DOHH2 (cell line): ENCODE measurements around the gene NFE2L3.
"Not testable (repeated sequence)": the region's sequence is repeated elsewhere in the genome, so short reads cannot be mapped to it uniquely, and the experiment has no call there.

ENCODE experiments used
- H3F3A ChIP-seq: fragments of 200-600 bp; sonication (generic), shearing (Covaris generic); 2 replicates; pipeline ENCODE4 v1.6.0; 2016; ENCODE audit warnings: antibody characterized with exemption, mild to moderate bottlenecking; ENCODE audit not compliant: control insufficient read depth, insufficient read depth
- H3K27ac ChIP-seq: fragments of 200-600 bp; sonication (generic); 2 replicates; pipeline ENCODE4 v1.5.1; 2014; ENCODE audit warnings: low read depth, mild to moderate bottlenecking, low read length, moderate library complexity
- H3K27me3 ChIP-seq: fragments of 200-600 bp; sonication (generic); 2 replicates; pipeline ENCODE4 v1.6.1; 2014; ENCODE audit warnings: mild to moderate bottlenecking, low read length, mixed read lengths; ENCODE audit not compliant: control insufficient read depth
- H3K36me3 ChIP-seq: fragments of 200-600 bp; sonication (generic); 2 replicates; pipeline ENCODE4 v1.6.1; 2014; ENCODE audit warnings: mild to moderate bottlenecking, low read length, moderate library complexity, mixed read lengths; ENCODE audit not compliant: control insufficient read depth
- H3K4me1 ChIP-seq: fragments of 200-600 bp; sonication (generic); 2 replicates; pipeline ENCODE4 v1.6.1; 2014; ENCODE audit warnings: mild to moderate bottlenecking, low read length, mixed read lengths; ENCODE audit not compliant: control insufficient read depth
- H3K4me2 ChIP-seq: fragments of 200-600 bp; sonication (generic); 2 replicates; pipeline ENCODE4 v1.6.0; 2014; ENCODE audit warnings: mild to moderate bottlenecking, low read length, moderate library complexity
- H3K4me3 ChIP-seq: fragments of 200-600 bp; sonication (generic); 2 replicates; pipeline ENCODE4 v1.5.1; 2014; ENCODE audit warnings: mild to moderate bottlenecking, low read length, mixed read lengths
- H3K79me2 ChIP-seq: fragments of 200-600 bp; sonication (generic); 2 replicates; pipeline ENCODE4 v1.6.1; 2014; ENCODE audit warnings: mild to moderate bottlenecking, low read length, mixed read lengths; ENCODE audit not compliant: control insufficient read depth
- H3K9me2 ChIP-seq: fragments of 200-600 bp; sonication (generic); replicated peaks from 2 replicates; pipeline ENCODE4 v1.6.1; 2014; ENCODE audit warnings: mild to moderate bottlenecking, low read length, mixed read lengths; ENCODE audit not compliant: control insufficient read depth
- H3K9me3 ChIP-seq: fragments of 200-600 bp; sonication (generic); 2 replicates; pipeline ENCODE4 v1.6.1; 2014; ENCODE audit warnings: antibody characterized with exemption, low read length, mixed read lengths; ENCODE audit not compliant: control insufficient read depth, insufficient read depth
- H4K20me1 ChIP-seq: fragments of 200-600 bp; sonication (generic); 2 replicates; pipeline ENCODE4 v1.6.0; 2014; ENCODE audit warnings: low read depth, mild to moderate bottlenecking, antibody characterized with exemption, low read length, moderate library complexity; ENCODE audit not compliant: control insufficient read depth, insufficient read depth
- EZH2phosphoT487 ChIP-seq: fragments of 200-600 bp; sonication (generic); IDR thresholded peaks from 2 replicates; pipeline ENCODE4 v1.6.1; 2017; ENCODE audit warnings: borderline replicate concordance, mild to moderate bottlenecking, antibody characterized with exemption, low read length, moderate library complexity, mixed read lengths
- TF ChIP-seq, protein P1 (sequence below): fragments of 200-600 bp; sonication (generic); IDR thresholded peaks from one replicate; pipeline ENCODE4 v1.5.1; 2014; ENCODE audit warnings: antibody characterized with exemption, mild to moderate bottlenecking, low read depth, low read length; ENCODE audit not compliant: poor library complexity, severe bottlenecking

The NFE2L3 gene

DNA sequence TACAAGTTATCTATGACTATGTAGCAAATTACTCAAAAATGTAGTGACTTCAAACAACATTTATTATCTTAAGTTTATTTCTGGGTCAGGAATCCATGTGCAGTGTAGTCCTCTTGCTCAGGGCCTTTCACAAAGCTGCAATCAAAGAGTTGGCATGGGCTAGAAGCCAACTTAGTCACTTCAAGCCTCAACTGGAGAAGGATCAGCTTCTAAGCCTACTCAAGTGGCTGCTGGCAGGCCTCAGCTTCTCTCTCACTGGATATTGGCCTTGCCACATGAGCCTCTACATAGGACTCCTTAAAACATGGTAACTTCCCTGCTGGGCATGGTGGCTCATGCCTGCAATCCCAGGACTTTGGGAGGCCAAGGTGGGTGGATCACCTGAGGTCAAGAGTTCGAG, 5.0 kb upstream of the NFE2L3 start:
- no peaks in the 10 kb centered on the region for H3K36me3 ChIP-seq
- peaks cover 3% of the 10 kb centered on the region; the same call in 1 of the 2 replicates for H3K9me3 ChIP-seq
- 0 out of 2 replicates have a peak, but pooled peaks cover 7% of the 10 kb centered on the region for H3F3A ChIP-seq
- H3K4me3 ChIP-seq = no peak overlapping the region
- H4K20me1 ChIP-seq = no peaks in the 10 kb centered on the region
- peaks cover 14% of the 10 kb centered on the region for H3K27me3 ChIP-seq
- H3K9me2 ChIP-seq = no peaks in the 10 kb centered on the region; the same call in 1 of the 2 replicates
- no peak overlapping the region for H3K4me2 ChIP-seq
- H3K27ac ChIP-seq = no peak overlapping the region
- no peak for TF ChIP-seq EZH2phosphoT487
- TF ChIP-seq, protein P1, sequence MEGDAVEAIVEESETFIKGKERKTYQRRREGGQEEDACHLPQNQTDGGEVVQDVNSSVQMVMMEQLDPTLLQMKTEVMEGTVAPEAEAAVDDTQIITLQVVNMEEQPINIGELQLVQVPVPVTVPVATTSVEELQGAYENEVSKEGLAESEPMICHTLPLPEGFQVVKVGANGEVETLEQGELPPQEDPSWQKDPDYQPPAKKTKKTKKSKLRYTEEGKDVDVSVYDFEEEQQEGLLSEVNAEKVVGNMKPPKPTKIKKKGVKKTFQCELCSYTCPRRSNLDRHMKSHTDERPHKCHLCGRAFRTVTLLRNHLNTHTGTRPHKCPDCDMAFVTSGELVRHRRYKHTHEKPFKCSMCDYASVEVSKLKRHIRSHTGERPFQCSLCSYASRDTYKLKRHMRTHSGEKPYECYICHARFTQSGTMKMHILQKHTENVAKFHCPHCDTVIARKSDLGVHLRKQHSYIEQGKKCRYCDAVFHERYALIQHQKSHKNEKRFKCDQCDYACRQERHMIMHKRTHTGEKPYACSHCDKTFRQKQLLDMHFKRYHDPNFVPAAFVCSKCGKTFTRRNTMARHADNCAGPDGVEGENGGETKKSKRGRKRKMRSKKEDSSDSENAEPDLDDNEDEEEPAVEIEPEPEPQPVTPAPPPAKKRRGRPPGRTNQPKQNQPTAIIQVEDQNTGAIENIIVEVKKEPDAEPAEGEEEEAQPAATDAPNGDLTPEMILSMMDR = no peak
- H3K4me1 ChIP-seq = peaks cover 10% of the 10 kb centered on the region
- 0 out of 2 replicates have a peak, but pooled peaks cover 3% of the 10 kb centered on the region for H3K79me2 ChIP-seq

GRCh38 chr7:26147646-26148306, 4.2 kb upstream of the NFE2L3 start:
- H3K27ac ChIP-seq, H3F3A ChIP-seq, H3K4me3 ChIP-seq, H3K9me2 ChIP-seq, H3K79me2 ChIP-seq, H3K36me3 ChIP-seq, H3K9me3 ChIP-seq, H3K4me2 ChIP-seq, H4K20me1 ChIP-seq: not testable (repeated sequence)
- Histone ChIP-seq H3K27me3 (peaks cover 14% of the 10 kb centered on the region), H3K4me1 (peaks cover 10% of the 10 kb centered on the region)

GRCh38 chr7:26148307-26148700, 3.7 kb upstream of the NFE2L3 start:
- H3K9me3 ChIP-seq, H4K20me1 ChIP-seq, H3K27ac ChIP-seq, H3K9me2 ChIP-seq, H3K4me2 ChIP-seq, H3F3A ChIP-seq, H3K4me3 ChIP-seq, H3K36me3 ChIP-seq: not testable (repeated sequence)
- Histone ChIP-seq H3K79me2 (peaks cover 13% of the 10 kb centered on the region), H3K27me3 (peaks cover 14% of the 10 kb centered on the region), H3K4me1 (peaks cover 15% of the 10 kb centered on the region)

DNA sequence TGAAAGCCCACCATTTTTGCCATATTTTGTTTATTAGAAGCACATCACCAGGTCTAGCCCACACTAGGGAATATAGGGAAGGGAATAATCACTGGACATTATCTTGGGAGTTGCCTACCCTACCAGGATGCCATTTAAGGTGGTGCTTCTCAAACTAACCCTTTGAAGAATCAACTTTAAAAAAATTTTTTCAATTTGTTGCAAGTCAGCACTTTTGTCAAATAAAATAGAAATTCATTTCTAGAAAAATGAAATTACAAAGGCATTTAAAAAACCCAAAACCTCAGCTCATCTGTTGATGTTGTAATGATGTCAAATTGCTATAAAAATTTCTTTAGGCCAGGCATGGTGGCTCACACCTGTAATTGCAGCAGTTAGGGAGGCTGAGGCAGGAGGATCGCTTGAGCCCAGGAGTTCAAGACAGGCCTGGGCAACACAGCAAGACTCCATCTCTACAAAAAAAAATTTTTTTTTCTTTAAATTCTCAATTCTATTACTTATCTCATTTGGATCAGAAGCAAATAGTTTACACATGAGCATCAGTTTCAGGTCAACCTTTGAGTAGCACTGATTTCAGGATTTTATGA, 2.5 kb upstream of the NFE2L3 start:
- Histone ChIP-seq H3K27me3 (peaks cover 7% of the 10 kb centered on the region; the same call in 1 of the 2 replicates), H3K36me3 (0 out of 2 replicates have a peak, but pooled peaks cover 5% of the 10 kb centered on the region), H3F3A (0 out of 2 replicates have a peak, but pooled peaks cover 7% of the 10 kb centered on the region), H3K4me2 (no peak overlapping the region), H3K79me2 (peaks cover 25% of the 10 kb centered on the region), H3K9me3 (peaks cover 3% of the 10 kb centered on the region; the same call in 1 of the 2 replicates), H3K9me2 (no peaks in the 10 kb centered on the region; the same call in 1 of the 2 replicates), H3K4me3 (no peak overlapping the region), H3K4me1 (peaks cover 27% of the 10 kb centered on the region), H4K20me1 (no peaks in the 10 kb centered on the region), H3K27ac (no peak overlapping the region)
- TF ChIP-seq, protein P1 = no peak
- TF ChIP-seq EZH2phosphoT487 = no peak
